Uterus (tissue), 4 donors: ENCODE measurements around the gene WNT8A. TPM values are rescaled to one million over a fixed set of nuclear protein-coding genes. Genes with fewer than 3 reads are reported as not detected.

Source experiments
- DNase-seq, 2 donors: peaks; one replicate each; pipeline ENCODE4 v3.0.0-alpha.2; 2019 to 2020
- H3K27ac ChIP-seq, 2 donors: fragments of 200-600 bp; sonication (generic); 1 replicate in 1 of 2; 2 replicates in 1 of 2; pipeline ENCODE4 v1.5.1; 2016 to 2018
- H3K27me3 ChIP-seq, 2 donors: fragments of 200-600 bp; sonication (generic); one replicate each; pipeline ENCODE4 v1.5.1; 2018 to 2019; ENCODE audit warnings: control low read depth in 1 of 2
- H3K36me3 ChIP-seq, 2 donors: fragments of 200-600 bp; sonication (generic); one replicate each; pipeline ENCODE4 v1.5.1; 2019; ENCODE audit warnings: control low read depth in 1 of 2
- H3K4me1 ChIP-seq, 2 donors: fragments of 200-600 bp; sonication (generic); one replicate each; pipeline ENCODE4 v1.5.1; 2018 to 2019; ENCODE audit warnings: control low read depth in 1 of 2
- H3K4me3 ChIP-seq, 2 donors: fragments of 200-600 bp; sonication (generic); 1 replicate in 1 of 2; 2 replicates in 1 of 2; pipeline ENCODE4 v1.5.1; 2018 to 2019; ENCODE audit warnings: mild to moderate bottlenecking in 1 of 2
- H3K9me3 ChIP-seq, 2 donors: fragments of 200-600 bp; sonication (generic); one replicate each; pipeline ENCODE4 v1.5.1; 2019; ENCODE audit warnings: control low read depth in 1 of 2
- POLR2A ChIP-seq, 2 donors: fragments of 450-650 bp; IDR thresholded peaks; one replicate each; pipeline ENCODE4 v1.6.1; 2016; ENCODE audit warnings: antibody characterized with exemption in 2 of 2, mild to moderate bottlenecking in 1 of 2, moderate library complexity in 1 of 2
- intact Hi-C: fragments of 100-400 bp; cut with DNase I; formaldehyde crosslinking; loops from one replicate; pipeline ENCODE4 v1.15.1; 2023; ENCODE audit warnings: low total_unique reads
- total RNA-seq, 4 donors: library from RNA; depleted of rRNA in 3 of 4; stranded (reverse); fragments of >200 nt in 3 of 4; gene quantifications; one replicate each; pipeline versions ENCODE4 v1.1.0 to v1.2.4, GENCODE V29; 2014 to 2023
- TF ChIP-seq, protein P1 (sequence below), 4 experiments: fragments of 200-600 bp in 2 of 4; fragments of 450-650 bp in 2 of 4; sonication (generic) in 2 of 4; IDR thresholded peaks; one replicate each; pipeline ENCODE4 v1.5.1; 2016 to 2019; ENCODE audit warnings: antibody characterized with exemption in 4 of 4, mild to moderate bottlenecking in 2 of 4, moderate library complexity in 1 of 4
- donor health status: DM: yes; HTN: yes; CAD: no.

WNT8A gene
- total RNA-seq, 4 donors from 2014 or later, result not detected

DNA sequence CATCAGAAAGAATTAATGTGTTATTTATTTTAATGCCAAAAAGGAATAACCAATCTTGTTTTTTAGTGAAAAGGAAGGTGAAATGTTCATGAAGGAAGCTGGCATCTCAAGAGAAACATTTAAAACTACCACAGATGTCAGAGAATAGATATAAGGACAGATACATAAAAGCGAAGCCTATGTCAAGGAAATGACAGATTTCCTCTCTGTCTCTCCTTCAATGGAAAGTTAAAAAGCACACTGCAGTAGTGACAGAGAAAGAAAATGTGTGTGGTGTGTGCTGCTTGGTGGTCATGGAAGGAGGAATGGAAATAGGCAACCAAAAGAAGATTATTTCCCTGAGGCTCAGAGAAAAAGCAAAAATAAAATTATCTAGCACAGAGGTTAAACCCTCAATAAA, 9.2 kb downstream of the WNT8A start:
- Histone ChIP-seq H3K4me1 (no peaks in the 10 kb centered on the region), H3K4me3 (no peak overlapping the region), H3K36me3 (no peaks in the 10 kb centered on the region), H3K27me3 (no peaks in the 10 kb centered on the region), H3K9me3 (no peaks in the 10 kb centered on the region), H3K27ac (no peak overlapping the region)
- no peak for DNase-seq
- intact Hi-C loops, result no loop called here
- TF ChIP-seq, protein P1, sequence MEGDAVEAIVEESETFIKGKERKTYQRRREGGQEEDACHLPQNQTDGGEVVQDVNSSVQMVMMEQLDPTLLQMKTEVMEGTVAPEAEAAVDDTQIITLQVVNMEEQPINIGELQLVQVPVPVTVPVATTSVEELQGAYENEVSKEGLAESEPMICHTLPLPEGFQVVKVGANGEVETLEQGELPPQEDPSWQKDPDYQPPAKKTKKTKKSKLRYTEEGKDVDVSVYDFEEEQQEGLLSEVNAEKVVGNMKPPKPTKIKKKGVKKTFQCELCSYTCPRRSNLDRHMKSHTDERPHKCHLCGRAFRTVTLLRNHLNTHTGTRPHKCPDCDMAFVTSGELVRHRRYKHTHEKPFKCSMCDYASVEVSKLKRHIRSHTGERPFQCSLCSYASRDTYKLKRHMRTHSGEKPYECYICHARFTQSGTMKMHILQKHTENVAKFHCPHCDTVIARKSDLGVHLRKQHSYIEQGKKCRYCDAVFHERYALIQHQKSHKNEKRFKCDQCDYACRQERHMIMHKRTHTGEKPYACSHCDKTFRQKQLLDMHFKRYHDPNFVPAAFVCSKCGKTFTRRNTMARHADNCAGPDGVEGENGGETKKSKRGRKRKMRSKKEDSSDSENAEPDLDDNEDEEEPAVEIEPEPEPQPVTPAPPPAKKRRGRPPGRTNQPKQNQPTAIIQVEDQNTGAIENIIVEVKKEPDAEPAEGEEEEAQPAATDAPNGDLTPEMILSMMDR (IDR thresholded peaks at IDR 0.05), result no peak
- TF ChIP-seq POLR2A (IDR thresholded peaks at IDR 0.05), result no peak

DNA sequence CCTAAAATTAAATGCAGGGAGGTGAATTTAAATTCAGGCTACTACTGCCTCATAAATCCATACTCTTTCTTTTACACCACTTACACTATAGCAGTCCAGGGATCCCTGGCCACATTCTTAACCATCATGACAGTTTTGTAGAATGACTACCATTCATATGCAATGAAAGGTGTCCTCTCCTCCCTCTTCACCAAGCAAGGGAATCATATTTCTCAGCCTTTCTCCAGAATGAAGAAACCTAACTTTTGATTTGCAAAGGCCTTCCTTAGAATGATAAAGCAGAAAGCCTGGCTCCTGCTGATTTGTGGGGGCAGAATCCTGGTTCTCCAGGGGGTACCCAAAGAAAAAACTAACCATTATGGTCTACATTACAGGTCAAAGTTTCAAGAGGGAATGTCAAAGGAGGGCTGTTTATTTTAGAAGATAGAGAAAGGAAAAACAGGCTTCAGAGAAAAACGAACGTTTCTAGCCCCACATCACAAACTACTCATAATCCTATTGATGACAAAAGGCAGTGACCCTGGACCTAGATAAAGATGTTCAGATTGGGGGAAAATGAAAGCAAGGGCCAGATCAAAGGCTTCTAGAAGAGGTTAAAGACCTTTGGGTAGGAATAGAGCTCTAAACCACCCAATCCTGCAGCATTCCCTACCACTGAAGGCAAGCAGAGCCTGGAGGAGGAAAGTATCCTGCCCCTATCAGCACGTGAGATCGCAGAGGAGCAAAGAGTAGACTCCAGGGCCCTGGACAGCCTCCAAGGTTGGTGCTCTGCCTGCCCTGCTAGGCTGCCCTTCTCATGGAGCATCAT, 11.5 kb downstream of the WNT8A start:
- DNase-seq, result no peak
- Histone ChIP-seq H3K36me3 (no peaks in the 10 kb centered on the region), H3K9me3 (no peaks in the 10 kb centered on the region), H3K27me3 (no peaks in the 10 kb centered on the region), H3K4me3 (no peak overlapping the region), H3K27ac (no peak overlapping the region), H3K4me1 (no peaks in the 10 kb centered on the region)
- intact Hi-C loops, result no loop called here
- TF ChIP-seq, protein P1 (IDR thresholded peaks at IDR 0.05), result no peak
- no peak for TF ChIP-seq POLR2A (IDR thresholded peaks at IDR 0.05)

DNA sequence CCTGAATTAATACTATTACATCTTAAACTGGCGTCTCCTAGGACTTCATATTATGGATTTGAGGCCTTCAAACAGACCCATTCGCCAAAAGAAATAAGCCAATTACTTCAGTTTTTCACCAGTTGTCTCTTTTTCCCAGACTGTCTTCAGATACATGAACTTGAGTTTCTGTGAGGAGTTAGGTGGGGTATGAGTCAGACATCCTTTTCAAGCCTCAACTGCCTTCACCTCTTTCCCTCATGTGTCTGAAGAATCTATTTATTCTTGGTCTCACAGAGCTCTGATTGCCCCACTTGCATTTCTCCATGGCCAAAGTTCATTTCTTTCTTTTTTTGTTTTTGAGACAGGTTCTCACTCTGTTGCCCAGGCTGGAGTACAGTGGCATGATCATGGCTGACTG, 12.5 kb downstream of the WNT8A start:
- H3K4me3 ChIP-seq, result no peak overlapping the region
- H3K27me3 ChIP-seq, result no peaks in the 10 kb centered on the region
- DNase-seq, result no peak
- TF ChIP-seq, protein P1 (IDR thresholded peaks at IDR 0.05), result no peak
- TF ChIP-seq POLR2A (IDR thresholded peaks at IDR 0.05), result no peak
- no peaks in the 10 kb centered on the region for H3K4me1 ChIP-seq
- H3K27ac ChIP-seq, result no peak overlapping the region
- intact Hi-C loops, result no loop called here
- H3K9me3 ChIP-seq, result no peaks in the 10 kb centered on the region
- no peaks in the 10 kb centered on the region for H3K36me3 ChIP-seq

DNA sequence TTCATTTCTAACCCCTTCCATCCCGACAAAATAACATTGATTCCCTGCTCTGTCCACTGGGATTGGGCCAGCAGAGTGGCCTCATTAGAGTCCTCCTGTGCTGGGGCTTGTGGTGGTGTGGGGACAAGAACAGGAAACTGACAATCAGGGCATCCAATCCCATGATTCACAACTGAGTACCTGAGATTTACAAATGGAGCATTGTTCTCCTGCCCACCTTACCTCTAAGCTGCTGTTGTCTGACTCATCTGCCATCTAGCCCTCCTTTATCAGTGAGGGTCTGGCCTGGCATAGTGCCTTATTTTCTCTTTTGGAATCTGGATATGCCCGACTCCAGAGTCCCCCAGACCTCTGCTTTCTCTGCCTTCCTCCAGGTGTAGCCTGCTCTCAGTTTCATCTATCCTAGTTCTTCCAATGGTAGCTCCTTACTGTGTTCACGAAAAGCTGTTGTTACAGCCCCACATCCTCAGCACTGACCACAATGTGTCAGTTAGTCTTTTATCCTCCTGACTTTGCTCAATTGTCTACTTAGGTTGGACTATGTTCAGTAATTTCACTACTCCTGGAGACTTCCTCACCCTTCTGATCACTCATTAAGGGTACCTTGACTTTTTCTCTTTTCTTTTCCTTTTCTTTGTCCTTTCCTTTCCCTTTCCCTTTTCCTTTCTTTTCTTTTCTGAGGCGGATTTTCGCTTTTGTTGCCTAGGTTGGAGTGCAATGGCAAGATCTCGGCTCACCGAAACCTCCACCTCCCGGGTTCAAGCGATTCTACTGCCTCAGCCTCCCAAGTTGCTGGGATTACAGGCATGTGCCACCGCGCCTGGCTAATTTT, 13.4 kb downstream of the WNT8A start:
- TF ChIP-seq, protein P1 (IDR thresholded peaks at IDR 0.05), result no peak
- no peak for TF ChIP-seq POLR2A (IDR thresholded peaks at IDR 0.05)
- Histone ChIP-seq H3K9me3 (no peaks in the 10 kb centered on the region), H3K36me3 (no peaks in the 10 kb centered on the region), H3K27me3 (no peaks in the 10 kb centered on the region), H3K27ac (no peak overlapping the region), H3K4me3 (no peak overlapping the region), H3K4me1 (no peaks in the 10 kb centered on the region)
- no peak for DNase-seq
- intact Hi-C loops, result no loop called here
